Mucosa of rectum (tissue), 2 donors: Measurements from ENCODE around the gene CPT1B.

Experiments
- H3K27ac ChIP-seq, 2 donors: one replicate each; pipeline ENCODE4 v1.7.0; 2013; ENCODE audit warnings: inconsistent platforms in 2 of 2, low read depth in 2 of 2, low read length in 2 of 2
- H3K27me3 ChIP-seq, 2 donors: one replicate each; pipeline ENCODE4 v1.7.0; 2013; ENCODE audit warnings: low read length in 2 of 2; ENCODE audit not compliant: control insufficient read depth in 2 of 2, insufficient read depth in 2 of 2
- H3K36me3 ChIP-seq, 2 donors: one replicate each; pipeline ENCODE4 v1.7.0; 2013; ENCODE audit warnings: low read length in 2 of 2; ENCODE audit not compliant: control insufficient read depth in 2 of 2, insufficient read depth in 2 of 2
- H3K4me1 ChIP-seq, 2 donors: one replicate each; pipeline ENCODE4 v1.7.0; 2013; ENCODE audit warnings: low read length in 2 of 2, mild to moderate bottlenecking in 1 of 2; ENCODE audit not compliant: control insufficient read depth in 2 of 2, insufficient read depth in 2 of 2
- H3K4me3 ChIP-seq, 2 donors: one replicate each; pipeline ENCODE4 v1.7.0; 2013; ENCODE audit warnings: low read length in 2 of 2
- H3K9ac ChIP-seq, 2 donors: one replicate each; pipeline ENCODE4 v1.7.0; 2013; ENCODE audit warnings: low read length in 2 of 2, low read depth in 1 of 2, mild to moderate bottlenecking in 1 of 2
- H3K9me3 ChIP-seq, 2 donors: one replicate each; pipeline ENCODE4 v1.7.0; 2013; ENCODE audit warnings: low read length in 2 of 2; ENCODE audit not compliant: control insufficient read depth in 2 of 2
- donor health status: healthy.
- donor health status: Normal muscosa, but diverticular disease.

The CPT1B gene

DNA sequence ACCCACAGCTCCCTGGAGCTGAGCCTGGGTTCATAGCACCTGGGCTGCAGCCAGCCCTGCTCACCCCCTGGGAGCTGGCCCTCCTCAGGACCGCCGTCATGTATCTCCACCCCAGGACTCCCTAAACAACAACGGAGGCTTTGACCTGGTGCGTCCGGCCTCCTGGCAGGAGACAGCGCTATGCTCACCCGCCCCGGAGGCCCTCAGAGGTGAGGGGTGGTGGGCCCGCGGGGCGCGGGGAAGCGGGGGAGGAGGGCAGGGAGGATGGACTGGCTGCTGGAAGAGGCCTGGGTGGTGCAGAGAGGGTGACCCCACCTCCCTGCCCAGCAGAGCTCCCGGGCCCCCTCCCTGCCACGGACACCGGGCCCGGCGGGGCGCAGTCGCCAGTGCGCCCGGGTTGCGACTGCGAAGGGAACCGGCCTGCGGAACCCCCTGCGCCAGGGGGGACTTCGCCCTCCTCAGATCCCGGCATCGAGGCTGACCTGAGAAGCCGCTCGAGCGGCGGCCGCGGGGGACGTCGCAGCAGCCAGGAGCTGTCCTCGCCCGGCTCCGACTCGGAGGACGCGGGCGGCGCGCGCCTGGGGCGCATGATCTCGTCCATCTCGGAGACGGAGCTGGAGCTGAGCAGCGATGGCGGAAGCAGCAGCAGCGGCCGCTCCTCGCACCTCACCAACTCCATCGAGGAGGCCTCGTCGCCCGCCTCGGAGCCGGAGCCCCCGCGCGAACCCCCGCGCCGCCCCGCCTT is 25.5 kb upstream of the CPT1B start:
- H3K9me3 ChIP-seq, result no peaks in the 10 kb centered on the region
- H3K36me3 ChIP-seq, result no peaks in the 10 kb centered on the region
- H3K4me1 ChIP-seq, result no peaks in the 10 kb centered on the region
- no peak overlapping the region for H3K4me3 ChIP-seq
- H3K27me3 ChIP-seq, result peaks cover 16 to 24% of the 10 kb centered on the region in 2 donors
- H3K9ac ChIP-seq, result no peak overlapping the region
- H3K27ac ChIP-seq, result no peak overlapping the region

DNA sequence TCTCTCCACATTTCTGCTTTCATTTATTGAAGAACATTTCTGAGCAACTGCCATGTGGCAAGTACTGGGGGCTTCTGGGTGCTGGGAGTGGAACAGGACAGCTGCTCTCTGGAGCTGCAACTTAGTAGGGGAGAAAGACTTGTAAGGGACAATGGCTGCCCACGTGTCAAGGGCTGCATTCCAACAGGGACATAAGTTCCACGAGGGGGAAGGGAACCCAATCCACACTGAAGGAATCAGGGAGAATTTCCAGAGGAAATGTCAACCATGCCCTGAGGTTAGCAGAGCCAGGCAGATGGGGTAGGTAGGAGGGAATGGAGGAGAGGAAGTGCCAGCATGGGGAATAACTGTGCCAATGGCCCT is 24.1 kb upstream of the CPT1B start:
- Histone ChIP-seq H3K4me1 (no peaks in the 10 kb centered on the region), H3K27me3 (peaks cover 16 to 22% of the 10 kb centered on the region in 2 donors), H3K27ac (no peak overlapping the region), H3K36me3 (no peaks in the 10 kb centered on the region), H3K9me3 (no peaks in the 10 kb centered on the region), H3K4me3 (no peak overlapping the region), H3K9ac (no peak overlapping the region)

DNA sequence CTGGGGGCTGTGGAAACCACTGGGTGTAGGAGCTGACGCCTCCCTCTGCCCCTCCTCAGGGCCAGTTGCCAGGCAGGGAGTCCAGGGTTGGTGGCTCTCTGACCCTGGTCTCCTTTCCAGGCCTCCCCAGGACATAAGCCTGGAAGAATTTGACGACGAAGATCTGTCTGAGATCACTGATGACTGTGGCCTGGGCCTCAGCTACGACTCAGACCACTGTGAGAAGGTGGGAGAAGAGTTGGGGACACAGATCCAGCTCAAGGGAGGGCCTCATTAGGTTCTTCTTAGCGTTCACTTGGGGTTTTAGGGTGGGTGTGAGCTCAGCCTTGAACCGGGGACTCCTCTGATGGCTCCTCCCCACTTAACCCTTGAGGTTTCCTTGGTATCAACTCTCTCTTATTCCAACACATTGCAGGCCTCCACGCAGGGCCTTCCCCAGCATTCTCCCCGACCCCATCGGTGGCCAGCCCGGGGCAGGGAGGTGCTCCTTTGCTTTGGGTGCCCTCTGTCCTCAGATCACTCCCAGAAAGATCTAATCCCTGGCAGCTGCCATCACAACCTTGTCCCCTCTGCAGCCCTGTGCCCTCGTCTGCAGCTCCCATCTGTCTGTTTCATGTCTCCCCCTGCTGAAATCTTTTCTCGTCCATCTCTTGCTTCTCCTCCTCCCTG is 23.6 kb upstream of the CPT1B start:
- no peak overlapping the region for H3K27ac ChIP-seq
- no peaks in the 10 kb centered on the region for H3K4me1 ChIP-seq
- peaks cover 16 to 22% of the 10 kb centered on the region in 2 donors for H3K27me3 ChIP-seq
- H3K9ac ChIP-seq, result no peak overlapping the region
- H3K9me3 ChIP-seq, result no peaks in the 10 kb centered on the region
- H3K4me3 ChIP-seq, result no peak overlapping the region
- no peaks in the 10 kb centered on the region for H3K36me3 ChIP-seq

DNA sequence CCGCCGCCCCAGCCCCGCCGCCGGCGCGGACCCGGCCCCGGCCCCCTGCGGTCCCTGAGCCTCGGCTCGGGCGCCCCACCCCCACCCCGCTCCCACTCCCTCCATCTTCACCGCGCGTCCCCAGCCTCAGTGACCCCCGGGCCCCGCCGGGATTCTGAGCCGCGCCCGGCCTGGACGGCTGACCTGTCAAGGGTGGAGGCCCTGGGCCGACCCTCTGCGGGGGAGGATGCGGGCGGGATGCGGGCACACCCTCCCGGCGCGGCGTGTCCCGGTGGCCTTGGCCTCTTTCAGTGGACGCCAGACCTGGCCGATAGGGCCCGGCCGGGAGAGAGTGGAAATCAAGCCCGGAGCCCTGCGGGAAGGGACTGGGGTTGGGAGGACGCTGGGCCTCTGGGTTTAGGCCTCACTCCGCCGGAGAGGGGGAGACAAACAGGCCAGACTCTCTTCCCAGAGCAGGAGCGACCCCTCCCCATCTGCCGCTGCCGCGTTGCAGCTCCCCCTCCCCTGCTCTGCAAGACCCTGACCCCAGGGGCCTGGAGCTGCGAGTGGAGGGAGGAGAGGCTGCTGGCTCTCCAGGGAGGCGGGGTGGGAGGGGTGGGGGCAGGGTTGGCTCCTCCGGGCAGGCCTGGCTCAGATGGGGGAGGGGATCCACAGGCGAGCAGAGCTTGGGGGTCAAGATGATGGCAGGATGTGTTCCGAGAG is 22.9 kb upstream of the CPT1B start:
- no peak overlapping the region for H3K4me3 ChIP-seq
- H3K4me1 ChIP-seq, result no peaks in the 10 kb centered on the region
- H3K36me3 ChIP-seq, result no peaks in the 10 kb centered on the region
- no peak overlapping the region for H3K27ac ChIP-seq
- H3K27me3 ChIP-seq, result peaks cover 16 to 22% of the 10 kb centered on the region in 2 donors
- H3K9ac ChIP-seq, result no peak overlapping the region
- H3K9me3 ChIP-seq, result no peaks in the 10 kb centered on the region

DNA sequence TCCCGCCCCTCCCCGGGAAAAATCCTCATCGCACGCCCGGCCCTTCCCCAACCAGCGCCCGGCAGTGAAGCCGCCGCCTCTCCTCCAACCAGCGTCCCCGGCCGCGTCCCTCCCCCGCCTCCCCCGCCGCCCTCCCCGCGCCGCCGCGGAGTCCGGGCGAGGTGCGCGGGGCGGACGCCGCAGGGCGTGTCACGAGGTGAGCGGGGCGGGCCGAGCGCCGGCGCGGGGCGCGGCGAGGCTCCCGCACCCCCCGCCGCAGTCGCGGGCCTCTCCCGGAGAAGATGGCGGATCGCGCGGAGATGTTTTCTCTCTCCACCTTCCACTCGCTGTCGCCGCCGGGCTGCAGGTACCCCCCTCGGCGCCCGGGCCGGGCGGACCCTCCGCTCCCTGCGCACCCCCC is 22.3 kb upstream of the CPT1B start, which contains the start of gene MAPK8IP2:
TSS of gene MAPK8IP2 (plus strand) at position 256 of the 400 bp plus-strand sequence. CDS start at position 282, 26 bp downstream.
- Histone ChIP-seq H3K9ac (no peak within 1 kb of the TSS), H3K27ac (no peak within 1 kb of the TSS), H3K9me3 (no peaks in the 10 kb centered on the region), H3K4me3 (no peak within 1 kb of the TSS), H3K36me3 (no peaks in the 10 kb centered on the region), H3K27me3 (peaks cover 16 to 22% of the 10 kb centered on the region in 2 donors), H3K4me1 (no peaks in the 10 kb centered on the region)

DNA sequence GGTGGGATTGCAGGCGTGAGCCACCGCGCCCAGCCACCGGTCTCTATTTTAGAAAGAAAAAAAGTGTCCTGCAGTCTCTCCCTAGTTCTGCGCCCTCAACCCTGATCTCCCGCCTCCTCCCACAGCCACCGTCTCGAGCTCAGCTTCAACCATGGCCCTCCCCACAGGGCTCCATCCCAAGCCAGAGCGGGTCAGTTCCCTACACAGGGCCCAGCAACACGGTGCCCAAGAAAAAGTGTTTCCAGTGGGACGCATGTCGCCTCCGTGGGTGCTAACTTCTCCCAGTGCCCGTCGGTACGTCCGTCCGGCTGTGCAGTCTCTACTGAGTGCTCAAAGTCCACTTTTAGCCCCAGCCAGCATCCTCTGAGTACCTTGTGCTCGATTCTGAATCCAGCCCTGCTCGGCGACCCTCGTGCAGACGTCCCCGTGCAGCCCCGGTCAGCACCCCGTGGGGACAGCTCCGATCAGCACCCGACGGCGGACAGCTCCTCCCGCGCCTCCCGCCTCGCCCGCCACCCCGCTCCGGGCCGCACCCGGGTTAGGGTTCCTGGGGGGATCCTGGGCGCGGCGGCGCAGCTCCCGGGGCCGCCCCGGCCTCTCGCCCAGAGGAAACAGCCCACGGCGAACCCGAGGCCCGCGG is 21.7 kb upstream of the CPT1B start:
- H3K27me3 ChIP-seq, result peaks cover 16 to 22% of the 10 kb centered on the region in 2 donors
- no peaks in the 10 kb centered on the region for H3K4me1 ChIP-seq
- H3K36me3 ChIP-seq, result no peaks in the 10 kb centered on the region
- no peak overlapping the region for H3K9ac ChIP-seq
- H3K27ac ChIP-seq, result no peak overlapping the region
- no peak overlapping the region for H3K4me3 ChIP-seq
- H3K9me3 ChIP-seq, result no peaks in the 10 kb centered on the region

DNA sequence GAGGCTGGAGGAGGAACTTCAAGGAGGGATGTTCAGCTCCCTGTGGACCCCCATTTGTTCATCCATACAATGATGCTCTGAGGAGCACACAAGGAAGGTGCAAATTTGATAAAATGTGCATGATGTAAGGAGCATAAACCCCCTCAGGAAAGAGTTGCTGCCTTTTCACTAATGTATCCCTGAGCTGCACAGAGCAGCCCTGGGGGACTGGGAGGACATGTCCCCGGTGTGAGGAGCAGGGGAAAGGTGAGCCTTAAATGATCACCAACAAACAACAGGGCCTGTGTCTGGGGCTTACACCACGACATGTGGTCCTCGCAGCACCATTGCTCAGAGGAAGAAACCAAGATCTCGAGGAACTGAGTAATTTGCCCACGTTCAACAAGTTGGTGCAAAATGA is 18.9 kb upstream of the CPT1B start:
- no peak overlapping the region for H3K9ac ChIP-seq
- H3K4me3 ChIP-seq, result no peak overlapping the region
- no peak overlapping the region for H3K27ac ChIP-seq
- H3K27me3 ChIP-seq, result peaks cover 5 to 13% of the 10 kb centered on the region in 2 donors
- H3K9me3 ChIP-seq, result no peaks in the 10 kb centered on the region
- no peaks in the 10 kb centered on the region for H3K4me1 ChIP-seq
- no peaks in the 10 kb centered on the region for H3K36me3 ChIP-seq

DNA sequence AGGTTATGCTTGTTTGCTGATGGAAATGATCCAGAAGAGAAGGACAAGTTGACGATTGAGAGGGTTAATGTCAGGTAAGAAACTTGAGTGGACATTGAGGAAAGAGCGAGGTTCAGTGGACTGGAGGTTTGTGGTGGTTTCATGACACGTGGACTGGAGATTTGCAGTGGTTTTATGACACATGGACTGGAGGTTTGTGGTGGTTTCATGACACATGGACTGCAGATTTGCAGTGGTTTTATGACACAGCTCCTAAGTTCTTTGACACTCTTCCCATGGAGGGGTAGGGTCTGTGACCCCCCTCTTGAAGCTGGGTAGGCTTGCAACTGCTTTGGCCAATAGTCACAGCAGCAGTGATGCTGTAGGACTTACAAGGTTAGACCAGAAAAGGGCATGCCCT is 17.0 kb upstream of the CPT1B start:
- Histone ChIP-seq H3K4me1 (no peaks in the 10 kb centered on the region), H3K9ac (no peak overlapping the region), H3K4me3 (no peak overlapping the region), H3K9me3 (no peaks in the 10 kb centered on the region), H3K27ac (no peak overlapping the region), H3K27me3 (peaks cover 4 to 7% of the 10 kb centered on the region in 2 donors), H3K36me3 (no peaks in the 10 kb centered on the region)

DNA sequence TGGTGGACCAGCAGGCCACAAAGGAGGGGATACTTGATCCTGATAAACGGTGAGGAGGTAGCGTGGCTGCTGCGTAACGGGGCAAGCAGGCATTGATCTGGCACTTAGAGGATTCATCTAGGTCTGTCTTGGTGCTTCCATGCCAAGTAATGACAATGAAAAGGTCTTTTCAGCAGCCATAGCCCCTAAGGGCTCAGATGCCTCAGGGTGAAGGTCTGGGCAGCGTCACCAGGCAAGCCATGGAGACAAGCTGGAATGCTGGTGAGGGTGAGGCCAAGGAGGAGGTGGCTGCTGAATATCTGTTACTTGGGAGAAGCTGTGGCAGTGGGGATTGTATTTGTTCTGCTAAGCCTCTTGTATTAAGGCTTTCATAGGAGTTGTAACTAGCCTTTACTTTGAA is 9.2 kb upstream of the CPT1B start:
- Histone ChIP-seq H3K9me3 (no peaks in the 10 kb centered on the region), H3K36me3 (no peaks in the 10 kb centered on the region), H3K9ac (no peak overlapping the region), H3K27ac (no peak overlapping the region), H3K4me3 (no peak overlapping the region), H3K27me3 (no peaks in the 10 kb centered on the region), H3K4me1 (peaks cover 5 to 7% of the 10 kb centered on the region in 2 donors)

DNA sequence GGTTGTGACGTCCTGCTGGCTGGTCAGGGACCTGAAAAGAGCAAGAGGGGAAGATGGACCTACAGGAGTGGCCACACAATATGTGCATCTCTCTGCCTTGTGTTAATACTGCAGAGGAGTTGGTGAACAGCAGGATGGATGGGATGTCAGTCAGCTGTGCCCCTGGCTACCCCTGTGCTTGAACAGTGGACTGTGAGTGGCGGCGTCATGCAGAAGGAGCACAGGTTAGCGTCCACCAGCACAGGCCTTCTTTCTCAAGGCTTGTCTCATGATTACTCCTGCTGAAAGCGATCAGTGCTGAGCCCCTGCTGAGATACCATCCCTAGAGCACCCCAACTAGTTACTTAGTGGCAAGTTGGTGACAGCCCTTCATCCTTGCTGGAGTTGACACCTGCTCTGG is 8.2 kb upstream of the CPT1B start:
- Histone ChIP-seq H3K9ac (no peak overlapping the region), H3K4me1 (peaks cover 11 to 14% of the 10 kb centered on the region in 2 donors), H3K9me3 (no peaks in the 10 kb centered on the region), H3K27me3 (no peaks in the 10 kb centered on the region), H3K4me3 (no peak overlapping the region), H3K27ac (no peak overlapping the region), H3K36me3 (no peaks in the 10 kb centered on the region)
